ENCODE data around the gene WDR41.

DNA sequence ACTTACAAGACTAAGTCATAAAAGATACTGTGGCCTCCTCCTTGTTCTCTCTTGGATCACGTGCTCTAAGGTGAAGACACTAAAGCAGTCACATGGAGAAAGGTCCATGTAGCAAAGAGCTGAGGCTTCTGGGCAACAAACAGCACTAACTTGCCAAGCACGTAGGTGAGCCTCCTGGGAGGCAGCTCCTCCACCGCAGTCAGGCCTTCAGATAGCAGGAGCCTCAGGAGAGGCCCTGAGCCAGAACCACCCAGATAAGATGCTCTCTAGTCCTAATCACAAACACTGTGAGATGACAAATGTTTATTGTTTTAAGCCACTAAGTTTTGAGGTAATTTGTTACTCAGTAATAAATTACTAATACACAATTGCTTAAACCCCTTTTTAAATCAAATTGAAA lies 38.0 kb downstream of the WDR41 start:
- TF ChIP-seq BACH2 (CRISPR knock-in tag; IDR thresholded peaks at IDR 0.05; ENCODE audit: borderline replicate concordance) (no peak), ZNF8 (CRISPR knock-in tag; IDR thresholded peaks at IDR 0.05) (no peak), RARB (CRISPR knock-in tag; IDR thresholded peaks at IDR 0.05) (no peak), GLIS3 (CRISPR knock-in tag; IDR thresholded peaks at IDR 0.05) (no peak), PPARA (CRISPR knock-in tag; IDR thresholded peaks at IDR 0.05; ENCODE audit: borderline replicate concordance) (no peak), OSR1 (CRISPR knock-in tag; IDR thresholded peaks at IDR 0.05) (no peak), ZFP3 (CRISPR knock-in tag; IDR thresholded peaks at IDR 0.05) (no peak)
- TF ChIP-seq, protein P1, sequence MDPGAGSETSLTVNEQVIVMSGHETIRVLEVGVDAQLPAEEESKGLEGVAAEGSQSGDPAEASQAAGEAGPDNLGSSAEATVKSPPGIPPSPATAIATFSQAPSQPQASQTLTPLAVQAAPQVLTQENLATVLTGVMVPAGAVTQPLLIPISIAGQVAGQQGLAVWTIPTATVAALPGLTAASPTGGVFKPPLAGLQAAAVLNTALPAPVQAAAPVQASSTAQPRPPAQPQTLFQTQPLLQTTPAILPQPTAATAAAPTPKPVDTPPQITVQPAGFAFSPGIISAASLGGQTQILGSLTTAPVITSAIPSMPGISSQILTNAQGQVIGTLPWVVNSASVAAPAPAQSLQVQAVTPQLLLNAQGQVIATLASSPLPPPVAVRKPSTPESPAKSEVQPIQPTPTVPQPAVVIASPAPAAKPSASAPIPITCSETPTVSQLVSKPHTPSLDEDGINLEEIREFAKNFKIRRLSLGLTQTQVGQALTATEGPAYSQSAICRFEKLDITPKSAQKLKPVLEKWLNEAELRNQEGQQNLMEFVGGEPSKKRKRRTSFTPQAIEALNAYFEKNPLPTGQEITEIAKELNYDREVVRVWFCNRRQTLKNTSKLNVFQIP (CRISPR knock-in tag; IDR thresholded peaks at IDR 0.05; ENCODE audit: borderline replicate concordance, low read depth) = no peak
- TF ChIP-seq, protein P2, sequence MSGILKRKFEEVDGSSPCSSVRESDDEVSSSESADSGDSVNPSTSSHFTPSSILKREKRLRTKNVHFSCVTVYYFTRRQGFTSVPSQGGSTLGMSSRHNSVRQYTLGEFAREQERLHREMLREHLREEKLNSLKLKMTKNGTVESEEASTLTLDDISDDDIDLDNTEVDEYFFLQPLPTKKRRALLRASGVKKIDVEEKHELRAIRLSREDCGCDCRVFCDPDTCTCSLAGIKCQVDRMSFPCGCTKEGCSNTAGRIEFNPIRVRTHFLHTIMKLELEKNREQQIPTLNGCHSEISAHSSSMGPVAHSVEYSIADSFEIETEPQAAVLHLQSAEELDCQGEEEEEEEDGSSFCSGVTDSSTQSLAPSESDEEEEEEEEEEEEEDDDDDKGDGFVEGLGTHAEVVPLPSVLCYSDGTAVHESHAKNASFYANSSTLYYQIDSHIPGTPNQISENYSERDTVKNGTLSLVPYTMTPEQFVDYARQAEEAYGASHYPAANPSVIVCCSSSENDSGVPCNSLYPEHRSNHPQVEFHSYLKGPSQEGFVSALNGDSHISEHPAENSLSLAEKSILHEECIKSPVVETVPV (CRISPR knock-in tag; IDR thresholded peaks at IDR 0.05) = no peak

Data from SK-N-SH treated with all-trans-retinoic acid at 6 μM for 48 hours (cell line).